ENCODE results near the gene TTC28.
A peak's percentile ranks its signal among the peaks of the same experiment; 100 is the strongest.

TTC28 gene

DNA sequence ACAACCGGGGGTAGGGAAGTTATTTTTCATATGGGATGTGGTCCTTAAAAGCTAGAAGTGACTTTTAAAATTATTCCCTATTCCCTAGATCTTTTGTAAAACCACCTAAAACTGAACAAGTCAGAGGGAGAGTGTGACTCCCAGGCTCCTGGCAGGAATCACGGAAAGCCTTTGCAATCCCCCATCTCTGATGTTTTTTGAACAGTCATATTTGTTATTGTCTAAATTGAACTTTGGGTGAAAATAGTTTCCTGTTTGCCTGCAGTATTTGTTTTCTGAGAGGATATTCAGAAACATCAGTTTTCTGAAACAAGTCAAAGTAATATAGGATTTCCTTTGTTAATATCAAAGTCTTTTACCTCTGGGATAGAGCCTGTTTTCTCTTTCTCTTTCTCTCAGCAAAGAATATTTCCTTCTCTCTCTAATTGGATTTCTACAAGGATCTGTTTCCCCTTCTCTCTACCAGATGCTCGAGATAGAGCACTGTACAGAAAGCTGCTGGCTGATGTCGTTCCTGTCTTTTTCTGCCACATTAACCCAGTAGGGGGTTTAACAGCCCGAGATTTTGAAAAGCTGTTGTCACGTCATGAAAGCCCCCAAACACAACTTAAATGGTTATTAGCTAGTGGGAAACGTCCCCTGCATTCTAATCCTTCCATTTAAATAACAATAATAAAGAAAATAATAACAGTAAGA is 628.4 kb downstream of the TTC28 start:
- TF ChIP-seq Cebpa-rat (IDR thresholded peaks at IDR 0.05), result no peak
- Histone ChIP-seq H4K20me1 (no peaks in the 10 kb centered on the region), H3K27me3 (no peaks in the 10 kb centered on the region), H3K36me3 (no peaks in the 10 kb centered on the region), H3K4me3 (no peak overlapping the region), H3K4me1 (no peaks in the 10 kb centered on the region), H3K27ac (no peak overlapping the region), H3K9ac (no peak overlapping the region), H3K4me2 (no peak overlapping the region), H3K9me3 (no peaks in the 10 kb centered on the region)

DNA sequence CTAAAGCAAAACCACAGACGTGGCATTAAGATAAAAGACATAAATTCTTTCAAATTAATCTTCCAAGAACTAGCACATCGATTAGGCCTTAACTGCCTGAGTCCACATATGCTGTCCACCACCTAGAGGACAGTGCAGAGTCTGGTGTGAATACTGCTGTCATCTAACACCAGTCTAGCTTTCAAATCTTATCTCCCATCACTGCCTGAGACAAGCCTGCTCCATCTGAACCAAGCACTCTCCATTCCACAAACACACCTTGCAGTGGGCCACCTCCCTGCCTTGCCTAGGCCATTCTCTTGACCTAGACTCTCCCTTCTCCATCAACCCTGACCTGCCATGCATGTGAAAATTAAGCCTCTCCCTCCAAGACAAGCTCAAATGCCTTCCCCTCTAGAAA is 631.1 kb downstream of the TTC28 start:
- Histone ChIP-seq H3K4me3 (no peak overlapping the region), H3K9ac (no peak overlapping the region), H3K9me3 (no peaks in the 10 kb centered on the region), H3K4me1 (no peaks in the 10 kb centered on the region), H3K36me3 (no peaks in the 10 kb centered on the region), H4K20me1 (no peaks in the 10 kb centered on the region), H3K27ac (no peak overlapping the region), H3K4me2 (no peak overlapping the region), H3K27me3 (no peaks in the 10 kb centered on the region)
- no peak for TF ChIP-seq Cebpa-rat (IDR thresholded peaks at IDR 0.05)

DNA sequence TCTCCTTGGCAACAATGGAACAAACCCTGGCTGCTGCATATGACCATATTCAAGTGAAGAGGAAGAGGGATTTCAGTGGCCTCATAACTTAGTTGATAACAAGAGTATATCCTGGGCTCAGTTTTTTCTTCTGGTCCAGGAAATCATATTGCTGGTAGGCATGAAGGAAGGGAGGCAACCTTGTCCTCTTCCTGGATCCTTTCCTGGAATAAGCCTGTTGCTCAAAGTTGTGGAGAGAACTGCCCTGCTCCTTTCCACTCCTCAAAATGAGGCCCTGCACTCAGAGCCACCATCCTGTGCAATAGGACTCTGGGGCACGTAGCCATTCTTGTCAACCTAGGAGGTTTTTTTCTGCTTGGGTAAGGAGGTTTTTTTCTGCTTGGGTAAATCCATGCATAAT is 631.9 kb downstream of the TTC28 start:
- TF ChIP-seq Cebpa-rat (IDR thresholded peaks at IDR 0.05), result no peak
- no peaks in the 10 kb centered on the region for H3K36me3 ChIP-seq
- H4K20me1 ChIP-seq, result no peaks in the 10 kb centered on the region
- H3K4me3 ChIP-seq, result no peak overlapping the region
- H3K27me3 ChIP-seq, result no peaks in the 10 kb centered on the region
- H3K4me1 ChIP-seq, result no peaks in the 10 kb centered on the region
- no peak overlapping the region for H3K27ac ChIP-seq
- H3K9me3 ChIP-seq, result no peaks in the 10 kb centered on the region
- no peak overlapping the region for H3K4me2 ChIP-seq
- H3K9ac ChIP-seq, result no peak overlapping the region

GRCh38 chr22:28046100-28046499 is 633.5 kb downstream of the TTC28 start:
- H3K9ac ChIP-seq, result no peak overlapping the region
- no peaks in the 10 kb centered on the region for H3K4me1 ChIP-seq
- H3K4me2 ChIP-seq, result no peak overlapping the region
- H4K20me1 ChIP-seq, result no peaks in the 10 kb centered on the region
- no peak overlapping the region for H3K4me3 ChIP-seq
- no peak for TF ChIP-seq Cebpa-rat (IDR thresholded peaks at IDR 0.05)
- no peak overlapping the region for H3K27ac ChIP-seq
- no peaks in the 10 kb centered on the region for H3K36me3 ChIP-seq
- no peaks in the 10 kb centered on the region for H3K9me3 ChIP-seq
- H3K27me3 ChIP-seq, result no peaks in the 10 kb centered on the region

- H4K20me1 ChIP-seq, result no peaks in the 10 kb centered on the region
- H3K4me3 ChIP-seq, result no peak overlapping the region
- H3K4me1 ChIP-seq, result no peaks in the 10 kb centered on the region
- no peak overlapping the region for H3K4me2 ChIP-seq
- H3K9me3 ChIP-seq, result no peaks in the 10 kb centered on the region
- no peak overlapping the region for H3K27ac ChIP-seq
- no peak for TF ChIP-seq Cebpa-rat (IDR thresholded peaks at IDR 0.05)
- H3K9ac ChIP-seq, result no peak overlapping the region
- no peaks in the 10 kb centered on the region for H3K36me3 ChIP-seq
- no peaks in the 10 kb centered on the region for H3K27me3 ChIP-seq
These were observed 635.0 kb downstream of the TTC28 start for GRCh38 chr22:28044546-28045173.

DNA sequence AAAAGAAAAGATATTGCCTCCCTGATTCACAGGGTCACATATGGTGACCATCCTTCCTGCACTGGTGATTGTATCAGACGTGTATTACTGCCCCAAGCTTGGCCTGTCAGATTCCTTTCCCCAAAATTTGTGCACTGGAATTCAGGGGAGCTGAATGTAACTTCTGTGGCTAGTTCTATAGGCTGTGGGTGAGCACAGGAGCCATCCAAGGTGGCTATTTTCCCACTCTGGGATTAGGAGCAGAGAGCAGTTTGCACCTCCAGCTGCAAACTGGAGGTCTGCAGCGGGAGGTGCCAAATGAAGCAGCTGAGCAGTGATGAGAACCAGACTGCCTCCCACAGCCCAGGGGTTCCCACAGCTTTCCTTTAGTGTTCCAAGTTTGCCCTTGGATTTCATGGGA is 636.4 kb downstream of the TTC28 start:
- no peaks in the 10 kb centered on the region for H3K36me3 ChIP-seq
- no peak for TF ChIP-seq Cebpa-rat (IDR thresholded peaks at IDR 0.05)
- no peaks in the 10 kb centered on the region for H3K4me1 ChIP-seq
- H3K4me3 ChIP-seq, result no peak overlapping the region
- H3K9me3 ChIP-seq, result no peaks in the 10 kb centered on the region
- no peaks in the 10 kb centered on the region for H3K27me3 ChIP-seq
- H3K4me2 ChIP-seq, result no peak overlapping the region
- no peak overlapping the region for H3K9ac ChIP-seq
- no peaks in the 10 kb centered on the region for H4K20me1 ChIP-seq
- no peak overlapping the region for H3K27ac ChIP-seq

DNA sequence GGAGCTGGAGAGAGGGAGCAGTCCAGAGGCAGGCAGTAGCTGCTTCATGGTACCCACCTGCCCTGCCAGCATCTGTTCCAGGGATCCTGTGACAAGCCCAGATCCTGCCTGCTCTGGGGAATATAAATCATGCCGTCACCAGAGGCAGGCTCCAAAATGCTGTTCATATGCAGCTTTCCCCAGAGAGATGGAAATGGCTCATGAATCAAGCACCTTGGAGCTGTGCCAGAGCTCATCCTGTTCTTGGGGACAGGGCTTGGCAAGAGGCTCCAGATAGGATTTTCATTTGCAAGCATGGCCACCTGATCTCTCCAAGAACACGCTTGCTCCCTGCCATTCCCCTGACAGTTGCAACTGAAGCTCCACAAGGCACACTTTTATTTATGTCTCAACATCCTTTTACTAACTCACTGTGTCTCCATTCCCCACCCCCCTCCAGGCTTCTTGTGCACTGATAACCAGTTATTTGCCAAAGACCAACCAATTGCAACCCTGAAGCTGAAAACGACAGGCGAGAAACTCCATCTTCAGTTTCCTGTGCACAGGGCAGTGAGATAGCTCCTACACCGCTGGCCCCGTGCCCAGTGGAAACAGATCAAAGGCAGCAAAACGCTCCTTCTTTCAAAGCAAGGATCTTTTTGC is 644.8 kb downstream of the TTC28 start:
- Histone ChIP-seq H3K4me3 (no peak overlapping the region), H3K4me1 (peaks cover 15% of the 10 kb centered on the region), H3K4me2 (peak overlapping the region; percentile 56), H3K27ac (no peak overlapping the region), H4K20me1 (no peaks in the 10 kb centered on the region), H3K9ac (no peak overlapping the region), H3K27me3 (no peaks in the 10 kb centered on the region), H3K36me3 (no peaks in the 10 kb centered on the region), H3K9me3 (no peaks in the 10 kb centered on the region)
- no peak for TF ChIP-seq Cebpa-rat (IDR thresholded peaks at IDR 0.05)

GRCh38 chr22:28034145-28034759 is 645.4 kb downstream of the TTC28 start:
- peaks cover 15% of the 10 kb centered on the region for H3K4me1 ChIP-seq
- no peak overlapping the region for H3K9ac ChIP-seq
- TF ChIP-seq Cebpa-rat (IDR thresholded peaks at IDR 0.05), result no peak
- H3K4me3 ChIP-seq, result no peak overlapping the region
- H3K36me3 ChIP-seq, result no peaks in the 10 kb centered on the region
- H3K4me2 ChIP-seq, result peak overlapping the region; percentile 56
- no peaks in the 10 kb centered on the region for H3K27me3 ChIP-seq
- no peak overlapping the region for H3K27ac ChIP-seq
- no peaks in the 10 kb centered on the region for H4K20me1 ChIP-seq
- no peaks in the 10 kb centered on the region for H3K9me3 ChIP-seq

DNA sequence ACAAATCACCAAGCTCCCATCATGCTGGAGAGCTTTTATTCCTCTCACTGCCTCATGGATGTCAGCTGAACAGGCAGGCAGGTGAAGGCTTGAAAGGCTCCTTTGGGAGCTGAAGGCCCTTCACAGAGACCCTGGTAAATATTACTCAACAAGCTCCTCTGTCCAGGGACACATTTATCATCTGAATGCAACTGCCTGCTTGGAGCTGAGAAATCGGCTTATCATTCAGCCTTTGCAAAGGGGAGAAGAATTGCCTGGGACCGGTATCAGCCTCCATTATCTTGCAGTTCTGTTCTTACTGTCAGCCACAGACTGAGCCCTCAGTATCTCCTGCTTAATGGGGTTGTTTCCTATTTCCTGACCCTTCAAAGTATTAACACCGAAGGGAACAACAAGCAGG is 646.8 kb downstream of the TTC28 start:
- H4K20me1 ChIP-seq, result no peaks in the 10 kb centered on the region
- TF ChIP-seq Cebpa-rat (IDR thresholded peaks at IDR 0.05), result no peak
- no peak overlapping the region for H3K9ac ChIP-seq
- H3K27ac ChIP-seq, result no peak overlapping the region
- no peaks in the 10 kb centered on the region for H3K36me3 ChIP-seq
- no peak overlapping the region for H3K4me2 ChIP-seq
- no peaks in the 10 kb centered on the region for H3K27me3 ChIP-seq
- H3K9me3 ChIP-seq, result no peaks in the 10 kb centered on the region
- no peak overlapping the region for H3K4me3 ChIP-seq
- peaks cover 15% of the 10 kb centered on the region for H3K4me1 ChIP-seq

GRCh38 chr22:28031383-28031922 is 648.2 kb downstream of the TTC28 start:
- peaks cover 22% of the 10 kb centered on the region for H3K4me1 ChIP-seq
- TF ChIP-seq Cebpa-rat (IDR thresholded peaks at IDR 0.05), result no peak

More at GRCh38 chr22:28031383-28031922, 648.2 kb downstream of the TTC28 start:
- no peak overlapping the region for H3K9ac ChIP-seq
- H3K36me3 ChIP-seq, result no peaks in the 10 kb centered on the region
- no peak overlapping the region for H3K4me3 ChIP-seq
- no peaks in the 10 kb centered on the region for H3K27me3 ChIP-seq
- no peak overlapping the region for H3K27ac ChIP-seq
- H3K9me3 ChIP-seq, result no peaks in the 10 kb centered on the region
- no peaks in the 10 kb centered on the region for H4K20me1 ChIP-seq
- H3K4me2 ChIP-seq, result no peak overlapping the region

Measured in BLaER1 (cell line).